Measurements from ENCODE around the gene CHID1.
A peak's percentile ranks its signal among the peaks of the same experiment; 100 is the strongest.

CHID1 gene

DNA sequence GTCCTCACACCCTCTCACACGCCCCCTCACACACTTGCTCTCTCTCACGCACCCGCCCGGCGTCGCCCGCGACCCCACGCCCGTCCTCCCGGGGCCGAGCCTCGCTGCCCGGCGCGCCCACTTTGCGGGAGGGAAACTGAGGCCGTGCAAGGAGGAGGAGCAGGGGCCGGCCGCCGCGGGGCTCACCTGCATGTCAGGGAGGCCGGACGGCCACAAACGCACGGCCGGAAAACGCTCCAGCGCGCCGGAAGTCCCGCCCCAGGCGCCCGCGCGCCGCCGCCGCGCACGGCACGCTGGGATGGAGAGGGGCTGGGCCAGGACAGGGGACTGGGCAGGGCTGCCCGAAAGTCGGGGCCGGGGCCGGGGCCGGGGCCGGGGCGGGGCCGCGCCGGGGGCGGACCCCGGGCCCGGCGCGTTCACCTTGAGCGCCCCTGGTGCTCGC, at the start of gene CHID1:
Gene CHID1, minus strand, starts transcription at position 222 of the 442 bp plus-strand sequence. CDS start 5,994 bp downstream, outside the sequence.
- DNase-seq: peak; percentile 89

DNA sequence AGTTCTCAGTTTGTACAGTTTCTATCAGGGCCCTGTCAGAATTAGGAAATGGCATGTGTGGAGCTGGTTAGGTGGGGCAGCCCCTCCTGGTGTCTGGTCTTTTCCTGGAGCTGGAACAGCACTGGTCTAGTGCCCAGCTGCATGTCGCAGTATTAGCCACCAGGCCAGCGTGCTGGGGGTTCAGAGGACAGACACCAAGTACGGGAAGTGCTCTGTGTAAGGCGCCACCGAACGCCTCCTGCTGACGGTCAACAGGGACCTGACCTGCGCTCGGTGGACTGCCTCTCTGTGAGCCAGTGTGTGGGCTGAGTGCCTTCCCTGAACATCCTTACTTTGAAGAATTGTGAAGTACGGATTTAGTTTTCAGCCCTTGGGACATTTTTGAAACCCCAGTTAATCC, 49.0 kb upstream of the CHID1 start:
- DNase-seq: no peak

DNA sequence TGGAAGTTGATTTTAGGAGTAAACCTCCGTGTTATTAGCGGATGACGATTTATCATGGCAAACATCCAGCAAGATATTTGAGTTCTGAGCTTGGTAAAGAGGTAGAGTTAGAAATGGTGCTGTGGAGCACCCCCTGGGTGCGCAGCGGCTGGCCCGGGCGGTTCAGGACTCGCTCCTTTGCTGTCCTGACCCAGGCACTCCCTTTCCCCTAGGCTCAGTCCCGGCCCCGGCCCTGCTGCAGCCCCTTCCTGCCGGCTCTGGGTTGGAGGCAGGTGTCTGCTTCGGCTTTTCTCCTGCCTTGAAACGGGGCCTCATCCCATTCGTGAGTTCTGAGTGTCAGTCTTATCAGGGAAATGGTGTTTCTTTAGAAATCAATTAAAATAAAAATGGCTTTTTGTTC, 48.4 kb upstream of the CHID1 start:
- no peak for DNase-seq

DNA sequence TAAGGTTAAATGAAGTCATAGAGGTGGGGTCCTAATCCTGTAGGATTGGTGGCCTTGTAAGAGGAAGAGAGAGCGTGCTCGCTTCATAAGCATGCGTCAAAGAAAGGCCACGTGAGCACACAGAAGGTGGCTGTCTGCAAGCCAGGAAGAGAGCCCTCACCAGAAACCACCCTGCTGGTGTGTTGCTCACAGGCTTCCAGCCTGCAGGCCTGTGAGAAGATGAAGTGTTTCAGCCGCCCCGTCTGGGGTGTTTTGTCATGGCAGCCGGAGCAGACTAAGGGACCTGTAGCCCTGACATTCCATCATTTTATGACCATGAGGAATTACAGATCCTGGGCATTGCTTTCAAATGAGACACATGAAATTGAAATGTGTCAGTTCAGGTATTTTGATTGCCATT, 47.5 kb upstream of the CHID1 start:
- DNase-seq: no peak

GRCh38 chr11:957212-957920, 46.8 kb upstream of the CHID1 start:
- DNase-seq: no peak

DNA sequence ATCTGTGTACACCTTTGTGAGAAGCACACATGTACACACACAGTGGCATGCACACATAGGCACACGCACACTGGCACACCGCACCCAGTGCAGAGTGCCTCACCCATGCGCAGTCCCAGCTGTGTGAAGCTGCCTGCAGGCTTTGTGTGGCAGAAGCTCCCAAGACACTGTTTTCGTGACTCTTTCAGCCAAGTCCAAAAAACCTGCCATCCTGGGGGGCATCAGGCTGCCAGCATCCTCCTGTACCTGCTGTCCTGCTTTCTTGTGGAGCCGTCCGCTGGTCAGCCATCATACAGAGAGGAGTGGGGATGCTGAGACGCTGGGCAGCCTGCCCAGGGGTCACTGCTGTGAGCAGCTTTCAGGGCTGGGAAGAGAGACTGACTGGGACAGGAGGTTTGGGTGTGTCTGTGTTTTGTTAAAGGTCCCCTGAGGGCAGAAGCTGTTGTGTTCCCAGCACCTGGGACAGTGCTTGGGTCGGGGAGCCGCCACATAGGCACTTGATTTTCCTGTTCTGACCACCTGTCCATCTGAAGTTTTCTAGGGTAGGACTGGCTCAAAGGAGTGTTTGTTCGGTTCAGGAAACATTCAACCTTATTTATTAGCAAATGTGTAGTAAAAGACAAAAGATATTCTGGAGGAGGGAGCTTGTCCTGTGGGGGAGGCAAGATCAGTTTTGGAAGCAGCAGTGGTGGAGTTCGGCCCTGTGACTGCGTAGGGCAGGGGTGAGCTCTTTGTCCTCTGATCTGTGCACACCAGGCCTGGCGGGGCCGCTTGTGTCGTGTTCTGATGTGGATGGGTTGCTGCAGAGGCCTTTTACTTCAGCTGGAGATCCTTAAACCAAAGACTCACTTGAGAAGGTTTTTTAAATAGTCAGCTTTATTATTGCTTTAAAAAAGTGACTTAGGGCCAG, 44.8 kb upstream of the CHID1 start:
- DNase-seq: no peak

GRCh38 chr11:954392-955153, 44.0 kb upstream of the CHID1 start:
- DNase-seq: no peak

DNA sequence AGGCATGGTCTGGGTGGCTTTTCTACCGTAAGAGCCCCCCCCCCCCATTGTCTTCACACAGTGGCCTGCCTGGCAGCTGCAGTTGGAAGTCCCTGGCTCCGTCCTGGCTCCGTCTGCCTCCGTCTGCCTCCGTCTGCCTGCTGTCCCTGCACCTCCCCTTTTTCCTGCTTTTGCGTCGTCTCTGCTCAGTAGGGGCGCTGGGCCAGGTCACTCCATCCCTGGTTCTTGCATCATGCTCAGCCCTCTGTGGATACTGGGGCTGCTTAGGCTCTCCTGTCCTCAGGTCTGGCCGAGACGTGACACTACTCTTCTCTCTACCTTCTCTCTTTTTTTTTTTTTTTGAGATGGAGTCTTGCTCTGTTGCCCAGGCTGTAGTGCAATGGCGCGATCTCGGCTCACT, 42.9 kb upstream of the CHID1 start:
- no peak for DNase-seq

GRCh38 chr11:952406-953385, 42.1 kb upstream of the CHID1 start:
- DNase-seq: no peak

GRCh38 chr11:951507-951906, 40.9 kb upstream of the CHID1 start:
- DNase-seq: no peak

- no peak for DNase-seq
Measured at GRCh38 chr11:947744-948143, 37.1 kb upstream of the CHID1 start.

GRCh38 chr11:945986-946385, 35.4 kb upstream of the CHID1 start:
- DNase-seq: peak; percentile 90

DNA sequence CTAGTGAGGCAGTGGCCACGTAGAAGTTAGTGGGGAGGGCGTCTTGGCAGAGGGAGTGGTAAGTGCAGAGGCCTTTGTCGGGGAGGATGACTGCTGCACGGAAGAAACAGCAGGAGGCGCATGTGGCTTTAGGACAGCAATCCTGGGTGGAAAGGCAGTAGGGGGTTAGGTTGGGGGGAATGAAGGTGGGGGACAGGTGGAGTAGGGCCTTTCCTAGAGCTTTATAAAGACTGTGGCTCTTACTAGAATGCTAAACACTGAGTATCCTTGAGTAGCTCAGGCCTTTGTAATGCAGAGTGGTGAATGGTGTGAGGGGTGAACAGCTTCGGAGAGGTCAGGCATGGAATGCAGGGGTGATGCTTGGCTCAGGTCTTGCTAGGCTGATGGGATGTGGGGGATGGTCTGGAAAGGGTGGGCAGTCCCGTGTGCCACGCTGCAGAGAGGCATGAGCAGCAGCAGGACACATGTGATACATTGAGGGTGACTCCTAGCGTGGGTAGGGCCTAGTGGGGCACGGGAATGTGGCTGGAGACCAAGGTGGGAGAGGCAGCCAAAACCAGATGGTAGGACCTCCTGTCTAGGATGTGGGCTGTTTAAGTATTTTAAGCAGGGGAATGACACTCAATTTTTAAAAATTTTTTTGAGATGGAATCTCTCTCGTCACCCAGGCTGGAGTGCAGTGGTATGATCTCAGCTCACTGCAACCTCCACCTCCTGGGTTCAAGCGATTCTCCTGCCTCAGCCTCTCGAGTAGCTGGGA, 34.3 kb upstream of the CHID1 start:
- DNase-seq: peak; percentile 41

DNA sequence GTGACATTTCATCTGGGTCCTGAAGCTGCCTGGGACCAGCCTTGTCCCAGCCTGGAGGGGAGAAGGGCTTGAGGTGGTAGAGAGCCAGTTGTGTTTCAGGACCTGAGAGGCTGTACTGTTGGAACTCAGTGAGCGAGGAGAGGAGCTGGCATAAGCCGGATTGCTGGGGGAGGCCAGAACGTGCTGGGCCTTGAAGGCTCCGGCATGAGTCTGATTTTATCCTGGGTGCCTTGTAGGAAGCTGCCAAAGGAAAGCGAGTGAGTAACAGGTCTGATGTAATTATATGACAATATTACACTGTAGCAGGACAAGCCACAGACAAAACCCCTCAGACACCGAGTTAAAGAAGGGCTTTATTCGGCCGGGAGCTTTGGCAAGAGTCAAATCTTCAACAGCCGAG, 32.2 kb upstream of the CHID1 start:
- no peak for DNase-seq

GRCh38 chr11:940496-941135, 30.0 kb upstream of the CHID1 start:
- no peak for DNase-seq

- DNase-seq: peak; percentile 73
Measured at GRCh38 chr11:937841-938261, 27.2 kb upstream of the CHID1 start.

- no peak for DNase-seq
Measured at GRCh38 chr11:936199-936598, 25.6 kb upstream of the CHID1 start.

- DNase-seq: no peak
Measured at GRCh38 chr11:934527-934926, 23.9 kb upstream of the CHID1 start.

- DNase-seq: no peak
Measured at GRCh38 chr11:933936-934335, 23.3 kb upstream of the CHID1 start.

GRCh38 chr11:933142-933851, 22.7 kb upstream of the CHID1 start:
- DNase-seq: peak; percentile 67
